ENCODE results near the gene FOXL2.

GRCh38 chr3:138995706-138996105 lies 48.8 kb upstream of the FOXL2 start:
- no peak for TF ChIP-seq EZH2 (IDR thresholded peaks at IDR 0.05; ENCODE audit: low read depth)
- TF ChIP-seq CTCF (conservative IDR thresholded peaks at IDR 0.05), result no peak

Measured in PC-9 (cell line).